GM15510 (cell line): ENCODE data around the gene KCNK7.

Experiments
- POLR2A ChIP-seq: IDR thresholded peaks from 3 replicates; pipeline ENCODE4 v1.6.1; 2011; ENCODE audit warnings: borderline replicate concordance; ENCODE audit not compliant: insufficient read length; ENCODE audit errors: extremely low read depth

KCNK7 gene

DNA sequence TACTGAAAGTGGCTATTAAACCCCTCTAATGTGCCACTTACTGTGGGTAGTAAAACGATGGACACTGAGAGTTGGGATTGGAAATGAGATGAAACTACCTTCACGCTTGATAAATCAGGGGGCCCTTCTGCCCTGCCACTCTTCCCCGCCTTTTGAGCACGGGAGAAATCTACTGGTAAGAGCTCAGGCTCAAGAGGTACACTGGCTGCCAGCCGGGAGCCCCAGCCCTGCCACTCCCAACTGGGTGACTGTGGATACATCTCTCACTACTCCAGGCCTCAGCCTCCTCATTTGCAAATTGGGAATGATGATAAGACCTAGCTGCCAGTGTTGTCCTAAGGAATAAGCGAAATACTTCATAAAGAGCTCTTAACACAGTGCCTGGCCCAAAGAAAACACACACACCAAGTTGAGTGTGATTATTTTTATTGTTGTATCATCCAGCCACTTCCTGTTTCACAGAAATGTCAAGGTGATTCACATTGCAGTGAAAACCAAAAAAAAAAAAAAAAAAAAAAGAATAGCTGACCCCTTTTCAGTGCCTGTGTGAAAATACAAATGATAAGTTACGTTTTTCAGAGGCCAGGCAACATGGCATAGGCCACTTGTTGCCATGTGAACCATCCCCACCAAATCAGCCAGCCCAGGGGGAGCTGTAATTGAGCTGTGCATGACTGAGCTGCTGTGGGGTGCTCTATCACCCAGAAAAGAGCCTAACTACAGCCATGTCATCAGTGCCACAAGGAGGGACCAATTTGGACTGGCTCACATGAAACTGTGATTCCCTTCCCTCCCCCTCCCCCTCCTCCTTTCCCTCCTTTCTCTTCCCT is 29.8 kb downstream of the KCNK7 start:
- no peak for TF ChIP-seq POLR2A

DNA sequence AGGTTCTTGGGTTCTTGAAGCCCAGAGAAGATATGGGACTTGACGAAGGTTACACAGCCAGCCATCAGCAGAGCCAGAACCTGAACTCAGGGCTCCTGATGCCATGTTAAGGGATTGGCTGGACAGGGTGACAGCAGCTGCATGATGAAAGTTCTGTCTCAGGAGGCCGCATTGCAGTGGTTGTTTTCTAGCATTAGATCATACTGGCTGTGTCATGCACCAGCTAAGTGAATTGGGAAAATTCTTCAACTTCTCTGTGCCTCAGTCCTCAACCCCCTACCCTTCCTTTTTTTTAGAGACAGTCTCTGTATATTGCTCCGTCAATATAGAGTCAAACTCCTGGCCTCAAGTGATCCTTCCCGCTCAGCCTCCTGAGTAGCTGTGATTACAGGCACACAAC is 32.0 kb downstream of the KCNK7 start:
- TF ChIP-seq POLR2A, result no peak

DNA sequence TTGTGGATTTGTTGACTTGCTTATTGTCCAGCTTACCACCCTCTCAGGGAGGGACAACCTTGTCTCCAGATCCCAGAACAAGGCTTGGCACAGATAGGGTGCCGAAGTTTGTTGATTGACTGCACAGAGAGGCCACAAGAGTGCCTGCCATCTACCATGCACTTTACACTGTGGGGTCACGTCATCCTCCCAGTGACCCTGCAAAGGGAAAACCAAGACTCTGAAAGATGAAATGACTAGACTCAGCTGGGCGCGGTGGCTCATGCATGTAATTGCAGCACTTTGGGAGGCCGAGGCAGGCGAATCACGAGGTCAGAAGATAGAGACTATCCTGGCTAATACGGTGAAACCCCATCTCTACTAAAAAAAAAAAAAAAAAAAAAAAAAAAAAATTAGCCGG is 32.8 kb downstream of the KCNK7 start:
- no peak for TF ChIP-seq POLR2A

- TF ChIP-seq POLR2A, result no peak
These were observed 33.6 kb downstream of the KCNK7 start for GRCh38 chr11:65562020-65562419.

DNA sequence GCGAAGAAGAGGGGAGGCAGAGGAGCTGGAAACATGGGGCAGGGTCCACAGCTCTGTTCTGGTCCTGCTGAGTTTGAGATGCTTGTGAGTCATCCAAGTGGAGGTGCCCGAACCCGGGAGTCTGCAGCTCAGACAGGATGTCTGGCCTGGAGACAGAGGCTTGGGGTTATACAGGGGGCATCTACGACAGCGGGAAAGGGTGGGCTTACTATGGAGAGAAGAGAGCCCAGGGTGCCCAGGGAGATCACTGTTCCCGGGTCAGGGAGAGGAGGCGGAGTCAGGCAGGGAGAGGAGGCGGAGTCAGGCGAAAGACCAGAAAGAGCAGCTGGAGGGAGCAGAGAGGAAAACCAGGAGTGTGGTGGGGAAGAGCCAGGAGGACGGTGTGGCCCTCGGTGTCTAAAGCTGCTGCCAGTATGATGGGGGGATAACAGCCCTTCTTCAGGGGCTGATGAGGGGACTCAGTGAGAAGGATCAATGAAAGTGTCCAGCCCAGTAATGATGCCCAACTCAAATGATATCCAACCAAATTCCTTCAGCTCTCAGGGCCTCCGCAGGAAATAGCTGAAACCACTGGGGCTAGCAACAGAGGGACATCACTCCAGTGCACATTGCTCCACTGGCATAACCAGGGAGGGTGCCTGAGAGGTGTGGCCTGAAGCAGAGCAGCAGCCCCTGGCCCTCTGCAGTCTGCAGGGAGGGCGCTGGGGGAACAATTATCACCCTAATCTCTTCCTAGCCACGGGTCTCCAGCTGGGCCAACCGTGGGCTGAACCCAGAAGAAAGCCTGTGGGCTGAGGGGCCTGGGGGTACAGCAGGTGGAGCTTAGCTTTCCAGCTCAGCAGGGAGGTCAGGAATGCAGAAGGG is 34.8 kb downstream of the KCNK7 start:
- TF ChIP-seq POLR2A, result no peak

GRCh38 chr11:65559951-65560537 is 35.6 kb downstream of the KCNK7 start:
- no peak for TF ChIP-seq POLR2A

DNA sequence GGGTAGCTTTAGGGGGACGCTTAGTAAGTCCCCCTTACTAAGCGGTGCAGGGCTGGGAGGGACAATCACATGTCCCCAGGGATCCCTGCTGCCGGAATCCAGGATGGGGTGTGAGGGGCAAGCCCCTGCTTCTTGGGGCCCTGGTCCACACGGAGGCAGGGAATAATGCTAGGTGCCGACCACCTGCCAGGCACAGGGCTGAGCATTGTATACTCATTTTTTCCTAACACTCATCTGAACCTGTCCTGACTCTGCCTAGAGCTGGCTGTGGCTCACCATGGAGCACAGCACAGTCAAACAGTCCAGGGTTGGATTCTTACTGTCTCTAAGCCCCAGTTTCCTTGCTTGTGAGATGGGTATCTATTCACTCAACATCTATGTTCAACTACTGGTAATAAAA is 36.1 kb downstream of the KCNK7 start:
- TF ChIP-seq POLR2A, result no peak

DNA sequence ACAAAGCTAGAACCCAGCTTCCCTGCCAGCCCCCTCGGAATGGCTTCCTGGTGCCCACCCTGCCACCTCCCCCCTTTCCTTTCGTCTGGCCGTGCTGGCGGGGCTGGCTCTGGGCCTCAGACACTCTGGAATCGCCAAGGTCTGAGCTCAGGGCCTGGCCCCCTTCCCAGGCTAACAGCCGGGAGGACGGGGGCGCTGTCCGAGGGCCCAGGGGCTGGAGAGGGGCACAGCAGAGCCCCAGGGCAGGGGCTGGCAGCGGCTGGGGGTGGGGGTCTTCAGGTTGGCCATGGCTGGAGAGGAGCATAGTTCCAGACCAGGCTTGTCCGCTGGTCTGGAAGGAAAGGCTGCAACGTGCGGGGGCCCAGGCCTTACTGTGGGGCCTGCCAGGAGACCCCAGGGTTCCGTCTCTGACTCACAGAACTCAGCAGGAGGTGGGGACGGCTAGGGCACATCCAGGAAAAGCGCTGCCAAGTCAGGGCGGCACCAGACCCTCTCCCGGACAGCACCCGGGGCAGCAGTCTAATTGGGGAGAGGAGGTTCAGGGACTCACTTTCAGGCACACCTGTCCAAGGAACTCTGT is 36.6 kb downstream of the KCNK7 start:
- TF ChIP-seq POLR2A, result no peak

DNA sequence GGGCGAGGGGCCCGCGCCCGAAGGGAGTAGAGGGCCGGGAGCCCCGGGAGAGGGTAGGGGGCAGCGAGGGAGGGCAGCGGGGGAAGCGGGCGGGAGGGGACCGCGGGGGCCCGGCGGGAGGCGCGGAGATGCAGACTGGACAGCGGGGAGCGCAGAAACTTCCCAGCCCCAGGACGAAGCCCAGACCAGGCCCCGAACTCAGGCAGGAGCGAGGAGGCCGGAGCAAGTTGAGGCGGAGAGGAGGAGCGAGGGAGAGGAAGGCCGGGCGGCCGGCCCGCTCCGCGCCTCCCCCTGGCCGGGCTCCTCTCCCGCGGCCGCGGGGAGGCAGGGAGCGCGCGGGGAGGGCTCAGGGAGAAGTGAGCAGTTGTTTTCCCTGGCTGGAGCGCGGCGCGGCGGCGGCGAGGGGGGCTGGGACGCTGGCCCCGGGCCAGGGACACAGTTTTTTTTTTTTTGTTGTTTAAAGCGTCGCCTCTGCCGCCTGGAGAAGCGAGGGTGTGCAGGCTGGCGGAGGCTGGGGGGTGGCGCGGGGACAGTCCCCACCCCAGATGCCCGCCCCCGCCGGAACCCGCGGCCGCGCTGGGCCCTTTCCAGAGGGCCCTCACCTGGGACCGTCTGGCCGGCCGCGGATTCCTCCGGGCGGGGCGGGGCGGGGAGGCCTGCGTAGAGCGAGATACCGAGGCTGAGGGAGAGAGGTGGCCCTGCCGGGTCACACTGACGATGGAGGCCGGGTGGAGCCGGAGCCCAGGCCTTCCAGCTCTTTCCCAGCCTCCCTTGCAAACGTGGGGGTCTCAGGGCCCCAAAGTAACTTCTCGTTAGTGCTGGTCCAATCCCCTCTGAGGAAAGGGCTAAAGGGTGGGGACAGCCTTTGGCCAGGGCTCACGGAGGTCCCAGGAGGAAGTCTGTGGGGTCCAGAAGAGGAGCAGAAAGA is 37.3 kb downstream of the KCNK7 start, which contains the start of gene LTBP3:
LTBP3 (minus strand) TSS at position 358 of the 928 bp plus-strand sequence. CDS start 400 bp downstream, outside the sequence.
- no peak for TF ChIP-seq POLR2A

DNA sequence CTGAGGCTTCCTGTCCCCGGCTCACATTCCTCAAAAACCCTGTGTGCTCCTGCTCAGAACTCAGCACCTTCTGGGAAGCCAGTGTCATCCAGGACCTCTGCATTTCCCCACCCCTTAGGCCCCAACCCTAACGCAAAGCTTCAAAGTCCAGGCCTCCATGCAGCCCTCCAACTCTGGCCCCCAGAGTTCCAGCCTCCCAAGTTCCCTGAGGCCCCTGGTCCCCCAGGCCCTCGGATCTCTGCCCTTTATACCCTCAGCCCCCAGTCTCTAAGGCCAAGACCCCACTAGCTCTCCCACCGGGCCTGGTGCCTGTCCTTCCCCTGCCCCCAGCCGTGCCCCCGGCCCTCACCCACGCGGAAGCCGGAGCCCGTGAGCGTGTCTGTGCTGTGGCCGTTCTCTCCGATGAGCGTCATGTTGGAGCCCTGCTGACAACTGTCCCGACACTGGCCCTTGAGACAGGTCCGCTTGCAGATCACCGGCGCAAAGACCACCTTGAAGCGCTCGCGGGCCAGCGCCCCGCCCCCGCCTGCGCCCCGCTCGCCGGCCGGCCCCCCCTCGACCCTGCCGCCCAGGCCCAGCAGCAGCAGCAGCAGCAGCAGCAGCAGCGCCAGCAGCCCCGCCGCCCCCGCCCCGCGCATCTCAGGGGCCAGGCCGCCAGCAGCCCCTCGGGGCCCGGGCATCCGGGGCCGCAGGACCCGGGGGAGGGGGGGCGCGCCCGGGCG is 38.2 kb downstream of the KCNK7 start:
- no peak for TF ChIP-seq POLR2A

DNA sequence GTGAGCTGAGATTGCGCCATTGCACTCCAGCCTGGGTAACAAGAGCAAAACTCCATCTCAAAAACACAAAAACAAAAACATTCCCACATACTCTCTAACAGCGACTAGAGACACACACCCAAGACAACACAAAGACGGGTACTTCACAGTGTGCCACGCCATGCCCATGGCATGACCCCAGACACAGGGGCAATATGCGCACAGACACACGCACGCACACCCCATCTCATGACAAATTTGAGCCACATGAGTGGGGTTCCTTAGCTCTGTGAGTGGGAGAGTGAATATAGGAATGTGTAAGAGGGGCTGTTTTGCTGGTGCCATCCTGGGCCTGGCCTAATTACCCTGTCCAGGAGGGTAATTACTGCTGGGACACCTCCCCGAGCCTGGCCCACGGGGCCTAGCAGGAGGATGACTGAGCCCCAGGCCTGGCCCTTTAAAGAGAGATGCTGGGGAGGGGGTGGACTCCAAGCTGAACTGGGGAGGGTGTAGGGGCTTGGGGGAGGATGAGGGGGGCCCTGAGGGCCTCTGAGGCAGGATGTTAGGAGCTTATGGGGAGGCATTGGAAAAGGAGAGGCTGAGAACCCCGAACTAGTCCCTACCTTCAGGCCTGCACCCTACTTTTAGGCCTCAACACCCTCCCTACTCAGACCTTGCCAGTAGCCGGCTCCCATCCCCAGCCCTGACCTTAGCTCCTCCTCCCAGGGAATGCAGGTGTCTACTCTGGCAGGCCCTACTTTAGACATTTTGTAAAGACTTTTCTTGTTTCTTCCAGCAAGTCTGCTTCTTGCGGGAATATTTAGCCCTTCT is 38.9 kb downstream of the KCNK7 start:
- TF ChIP-seq POLR2A, result no peak

DNA sequence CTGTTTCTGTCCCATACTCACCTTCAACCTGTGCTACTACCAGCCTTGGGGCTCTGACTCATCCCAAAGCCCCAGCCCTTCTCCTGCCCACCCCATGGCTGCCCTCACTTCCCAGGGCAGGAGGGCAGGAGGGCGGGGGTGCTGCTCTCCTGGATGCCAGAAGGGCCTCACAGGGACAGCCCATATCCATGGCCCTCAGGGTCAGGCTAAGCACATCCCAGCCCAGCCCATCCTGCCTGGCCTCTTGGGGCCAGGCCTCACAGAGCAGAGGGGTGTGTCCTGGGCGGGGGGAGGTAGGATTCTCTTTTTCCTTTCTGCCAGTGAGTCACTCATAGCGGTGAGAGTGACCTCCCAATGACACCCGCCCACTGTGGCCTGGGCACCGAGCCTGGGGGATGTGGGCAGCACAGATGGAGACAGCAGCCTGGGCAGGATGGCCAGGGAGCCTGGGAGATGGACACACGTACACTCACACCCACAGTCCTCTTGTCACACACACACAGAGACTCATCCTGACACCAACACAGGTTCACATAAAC is 39.8 kb downstream of the KCNK7 start:
- TF ChIP-seq POLR2A, result no peak
